ENCODE measurements around the gene SPAG6. TPM values are rescaled to one million over a fixed set of nuclear protein-coding genes. Genes with fewer than 3 reads are reported as not detected.
A peak's percentile ranks its signal among the peaks of the same experiment; 100 is the strongest.

Gene SPAG6
- total RNA-seq, 2 experiments from 2014 or later: not detected

DNA sequence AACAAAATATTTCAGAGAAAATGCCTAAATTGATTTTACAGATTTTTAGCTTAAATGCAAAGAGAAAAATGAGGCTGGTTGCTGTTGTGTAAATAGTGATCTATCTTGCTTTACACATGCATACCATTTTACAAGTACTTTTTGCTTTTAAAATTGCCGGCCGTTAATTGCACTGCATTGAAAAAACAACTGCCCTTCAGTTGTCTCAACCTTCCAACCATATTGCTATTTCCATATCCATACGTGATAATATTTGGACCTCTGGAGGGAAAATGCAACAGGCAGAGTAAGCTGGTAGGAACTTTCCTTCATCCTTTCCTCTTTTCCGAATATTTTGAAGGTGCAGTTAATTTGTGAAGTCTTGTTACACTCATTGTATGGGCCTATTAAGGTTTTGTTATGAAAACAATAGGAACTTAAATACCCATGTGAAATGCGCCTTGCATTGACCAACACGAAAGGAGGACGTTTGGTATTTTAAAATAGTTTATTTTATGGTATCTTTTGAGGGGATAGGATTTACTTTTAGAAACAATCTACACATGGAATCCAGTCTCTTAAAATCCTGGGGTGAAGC lies 13.1 kb upstream of the SPAG6 start:
- intact Hi-C loops (cut with micrococcal nuclease): no loop called here
- Mint-ChIP-seq H3K27ac (no peak overlapping the region), H3K36me3 (ENCODE audit: low read depth) (peaks cover 23% of the 10 kb centered on the region), H3K4me1 (ENCODE audit: low read depth) (peaks cover 30% of the 10 kb centered on the region), H3K9me3 (peaks cover 7% of the 10 kb centered on the region), H3K4me3 (no peak overlapping the region), H3K27me3 (peaks cover 33% of the 10 kb centered on the region)
- DNase-seq: no peak
- CTCF ChIA-PET: interaction anchor here (1.0 kb wide), 1 partner anchor 13 kb away, joined by 4 read pairs; no protein-coding TSS in a partner anchor
- POLR2A ChIA-PET: interaction anchor here (0.6 to 0.9 kb wide), 3 partner anchors 10 to 252 kb away, joined by 3 to 4 read pairs (median 3); partner anchors contain the start of gene COMMD3
- TF ChIP-seq, protein P1, sequence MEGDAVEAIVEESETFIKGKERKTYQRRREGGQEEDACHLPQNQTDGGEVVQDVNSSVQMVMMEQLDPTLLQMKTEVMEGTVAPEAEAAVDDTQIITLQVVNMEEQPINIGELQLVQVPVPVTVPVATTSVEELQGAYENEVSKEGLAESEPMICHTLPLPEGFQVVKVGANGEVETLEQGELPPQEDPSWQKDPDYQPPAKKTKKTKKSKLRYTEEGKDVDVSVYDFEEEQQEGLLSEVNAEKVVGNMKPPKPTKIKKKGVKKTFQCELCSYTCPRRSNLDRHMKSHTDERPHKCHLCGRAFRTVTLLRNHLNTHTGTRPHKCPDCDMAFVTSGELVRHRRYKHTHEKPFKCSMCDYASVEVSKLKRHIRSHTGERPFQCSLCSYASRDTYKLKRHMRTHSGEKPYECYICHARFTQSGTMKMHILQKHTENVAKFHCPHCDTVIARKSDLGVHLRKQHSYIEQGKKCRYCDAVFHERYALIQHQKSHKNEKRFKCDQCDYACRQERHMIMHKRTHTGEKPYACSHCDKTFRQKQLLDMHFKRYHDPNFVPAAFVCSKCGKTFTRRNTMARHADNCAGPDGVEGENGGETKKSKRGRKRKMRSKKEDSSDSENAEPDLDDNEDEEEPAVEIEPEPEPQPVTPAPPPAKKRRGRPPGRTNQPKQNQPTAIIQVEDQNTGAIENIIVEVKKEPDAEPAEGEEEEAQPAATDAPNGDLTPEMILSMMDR (IDR thresholded peaks at IDR 0.05): no peak
- ATAC-seq: no peak

DNA sequence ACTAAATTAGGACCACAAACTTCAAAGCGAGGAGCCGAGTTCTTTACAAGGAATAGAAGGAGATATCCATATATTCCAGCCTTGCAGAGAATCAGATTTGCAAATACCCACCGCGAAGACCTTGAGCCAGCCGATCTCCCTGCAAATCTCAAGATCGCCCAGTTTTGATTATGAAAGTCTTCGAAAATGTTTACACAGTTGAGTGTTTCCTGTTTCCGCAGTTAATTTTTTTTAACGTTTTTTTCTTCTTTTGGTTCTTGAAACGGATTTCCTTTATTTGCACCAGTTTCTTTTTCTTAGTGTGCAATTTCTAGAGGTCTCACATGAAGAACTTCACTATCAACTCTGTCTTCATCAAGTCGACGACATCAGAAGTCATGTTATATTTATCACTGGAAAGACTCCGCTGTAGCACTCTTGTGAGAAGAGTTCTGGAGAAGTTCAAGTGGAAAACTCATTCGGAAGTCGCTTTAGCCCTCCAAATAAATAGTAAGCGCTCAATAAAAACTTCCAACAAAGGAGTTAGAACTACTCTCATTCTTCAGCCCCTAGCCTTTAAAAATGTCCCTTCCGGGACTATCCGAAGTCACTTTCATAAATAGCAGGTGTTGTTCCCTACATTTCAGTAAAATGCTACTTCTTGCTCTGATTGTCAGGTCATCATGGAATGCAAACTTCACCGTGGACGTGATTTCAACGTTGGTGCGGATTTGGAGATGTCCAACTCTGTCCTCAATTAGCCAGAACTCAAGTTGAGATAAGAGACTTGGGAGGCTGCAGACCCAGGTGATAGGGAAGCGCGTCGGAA lies 11.9 kb upstream of the SPAG6 start:
- H3K36me3 Mint-ChIP-seq (ENCODE audit: low read depth): peaks cover 23% of the 10 kb centered on the region
- DNase-seq: no peak
- intact Hi-C loops (cut with micrococcal nuclease): no loop called here
- POLR2A ChIA-PET: no interaction called here
- peak overlapping the region; percentile 74 for H3K27ac Mint-ChIP-seq
- peaks cover 31% of the 10 kb centered on the region for H3K4me1 Mint-ChIP-seq (ENCODE audit: low read depth)
- H3K9me3 Mint-ChIP-seq: peaks cover 7% of the 10 kb centered on the region
- TF ChIP-seq, protein P1 (IDR thresholded peaks at IDR 0.05): no peak
- peak overlapping the region; percentile 42 for H3K4me3 Mint-ChIP-seq
- ATAC-seq: no peak
- CTCF ChIA-PET: no interaction called here
- peaks cover 44% of the 10 kb centered on the region for H3K27me3 Mint-ChIP-seq

DNA sequence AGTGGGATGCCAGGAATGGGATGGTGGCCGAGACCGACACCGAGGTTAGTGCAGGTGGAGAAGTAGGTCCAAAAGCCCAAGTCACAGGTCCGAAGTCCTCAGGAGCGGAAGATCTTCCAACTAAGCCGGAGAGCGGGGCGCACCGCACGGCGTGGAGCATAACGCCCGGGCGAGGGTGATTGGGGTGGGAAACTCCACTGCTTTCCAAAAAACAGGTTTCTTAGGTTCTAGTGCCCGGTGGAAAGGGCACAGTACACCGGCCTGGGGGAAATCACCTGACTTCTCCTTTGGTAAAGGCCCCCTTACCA lies 11.4 kb upstream of the SPAG6 start:
- Mint-ChIP-seq H3K9me3 (peaks cover 7% of the 10 kb centered on the region), H3K36me3 (ENCODE audit: low read depth) (peaks cover 23% of the 10 kb centered on the region), H3K4me1 (ENCODE audit: low read depth) (peaks cover 31% of the 10 kb centered on the region), H3K27ac (peak overlapping the region; percentile 60), H3K4me3 (peak overlapping the region; percentile 42), H3K27me3 (peaks cover 49% of the 10 kb centered on the region)
- intact Hi-C loops (cut with micrococcal nuclease): no loop called here
- no peak for ATAC-seq
- TF ChIP-seq, protein P1 (IDR thresholded peaks at IDR 0.05): no peak
- DNase-seq: no peak
- ChIA-PET CTCF (no interaction called here), POLR2A (no interaction called here)

DNA sequence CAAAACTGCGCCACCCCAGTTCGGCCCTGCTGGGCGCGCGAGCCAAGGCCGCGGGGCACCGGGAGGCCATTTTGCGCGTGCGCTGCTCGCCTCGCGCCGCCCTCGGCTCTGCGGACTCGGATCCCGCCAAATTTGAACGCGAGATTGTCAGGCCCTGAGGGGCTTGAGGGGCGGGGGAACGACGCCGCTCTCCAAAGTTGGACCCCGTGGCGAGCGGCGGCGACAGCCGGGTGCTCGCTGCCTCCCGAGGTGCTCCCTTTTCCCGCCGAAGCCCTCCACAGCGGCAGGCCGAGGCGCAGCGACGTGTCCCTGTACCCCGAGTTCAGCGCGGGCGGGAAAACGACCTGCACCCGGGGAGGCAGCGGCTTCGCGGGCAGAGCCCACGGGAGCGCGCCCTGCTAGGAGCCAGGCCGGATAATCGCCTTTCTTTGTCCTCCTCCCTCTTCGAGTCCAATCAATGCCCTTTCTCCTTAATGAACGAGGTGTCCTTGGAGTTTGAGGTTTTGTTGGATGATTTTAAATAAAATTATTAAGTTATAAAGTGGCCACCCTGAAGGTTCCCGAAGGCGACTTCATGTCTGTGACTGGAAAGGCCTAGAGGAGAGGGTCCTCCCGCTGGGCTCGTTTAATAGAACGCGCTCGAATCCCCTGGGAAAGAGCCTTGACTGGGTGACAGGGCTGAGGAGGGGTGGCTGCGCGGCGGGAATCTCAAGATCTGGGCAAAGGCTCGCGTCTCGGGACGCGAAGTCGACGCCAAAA lies 10.7 kb upstream of the SPAG6 start:
- intact Hi-C loops (cut with micrococcal nuclease): no loop called here
- Mint-ChIP-seq H3K4me1 (ENCODE audit: low read depth) (peaks cover 33% of the 10 kb centered on the region), H3K27me3 (peaks cover 53% of the 10 kb centered on the region), H3K36me3 (ENCODE audit: low read depth) (peaks cover 17% of the 10 kb centered on the region), H3K4me3 (peak overlapping the region; percentile 68), H3K27ac (no peak overlapping the region), H3K9me3 (peaks cover 6% of the 10 kb centered on the region)
- ATAC-seq (no peak), DNase-seq (no peak)
- TF ChIP-seq, protein P1 (IDR thresholded peaks at IDR 0.05): no peak
- ChIA-PET CTCF (no interaction called here), POLR2A (interaction anchor here (0.7 to 1.4 kb wide), 5 partner anchors 8 to 113 kb away, joined by 3 to 4 read pairs (median 3); partner anchors contain the start of gene COMMD3)

Data from activated CD8-positive, alpha-beta T cell treated with anti-CD3 and anti-CD28 coated beads for 36 hours (primary cell).